HUES48 (cell line): Measurements from ENCODE around the gene RPS27L.

ENCODE experiments used
- H3K27ac ChIP-seq: one replicate; pipeline ENCODE4 v1.7.0; 2013; ENCODE audit warnings: low read depth, low read length, inconsistent platforms
- H3K27me3 ChIP-seq: 2 replicates; pipeline ENCODE4 v1.6.1; 2013; ENCODE audit warnings: mild to moderate bottlenecking, low read length; ENCODE audit not compliant: control insufficient read depth, insufficient read depth
- H3K36me3 ChIP-seq: 2 replicates; pipeline ENCODE4 v1.6.1; 2013; ENCODE audit warnings: low read length; ENCODE audit not compliant: control insufficient read depth, insufficient read depth
- H3K4me1 ChIP-seq: 2 replicates; pipeline ENCODE4 v1.6.1; 2013; ENCODE audit warnings: mild to moderate bottlenecking, low read length; ENCODE audit not compliant: control insufficient read depth, insufficient read depth
- H3K4me3 ChIP-seq: 2 replicates; pipeline ENCODE4 v1.5.1; 2013; ENCODE audit warnings: mild to moderate bottlenecking, low read depth, low read length
- H3K9ac ChIP-seq: 2 replicates; pipeline ENCODE4 v1.6.1; 2013; ENCODE audit warnings: mild to moderate bottlenecking, low read depth, low read length, moderate library complexity
- H3K9me3 ChIP-seq: 2 replicates; pipeline ENCODE4 v1.6.1; 2013; ENCODE audit warnings: low read length; ENCODE audit not compliant: control insufficient read depth, insufficient read depth

RPS27L gene

GRCh38 chr15:63135281-63135680 is 22.0 kb downstream of the RPS27L start:
- no peaks in the 10 kb centered on the region for H3K27me3 ChIP-seq
- H3K9ac ChIP-seq: no peak overlapping the region
- H3K9me3 ChIP-seq: no peaks in the 10 kb centered on the region
- no peaks in the 10 kb centered on the region for H3K4me1 ChIP-seq
- no peak overlapping the region for H3K4me3 ChIP-seq
- H3K27ac ChIP-seq: no peak overlapping the region
- H3K36me3 ChIP-seq: no peaks in the 10 kb centered on the region

- Histone ChIP-seq H3K36me3 (peaks cover 6% of the 10 kb centered on the region), H3K27ac (no peak overlapping the region), H3K9ac (no peak overlapping the region), H3K9me3 (no peaks in the 10 kb centered on the region), H3K27me3 (no peaks in the 10 kb centered on the region), H3K4me3 (no peak overlapping the region), H3K4me1 (no peaks in the 10 kb centered on the region)
Observed at GRCh38 chr15:63134245-63134985, 22.9 kb downstream of the RPS27L start.

- Histone ChIP-seq H3K27ac (no peak overlapping the region), H3K36me3 (peaks cover 11% of the 10 kb centered on the region), H3K9me3 (no peaks in the 10 kb centered on the region), H3K4me3 (no peak overlapping the region), H3K27me3 (no peaks in the 10 kb centered on the region), H3K4me1 (no peaks in the 10 kb centered on the region), H3K9ac (no peak overlapping the region)
Observed at GRCh38 chr15:63133786-63134185, 23.5 kb downstream of the RPS27L start.

GRCh38 chr15:63126726-63127125 is 30.6 kb downstream of the RPS27L start:
- Histone ChIP-seq H3K9me3 (no peaks in the 10 kb centered on the region), H3K4me3 (no peak overlapping the region), H3K27ac (no peak overlapping the region), H3K36me3 (peaks cover 26% of the 10 kb centered on the region), H3K9ac (no peak overlapping the region), H3K4me1 (no peaks in the 10 kb centered on the region), H3K27me3 (no peaks in the 10 kb centered on the region)

- H3K9me3 ChIP-seq: no peaks in the 10 kb centered on the region
- no peak overlapping the region for H3K9ac ChIP-seq
- no peaks in the 10 kb centered on the region for H3K27me3 ChIP-seq
- H3K4me3 ChIP-seq: no peak overlapping the region
- no peak overlapping the region for H3K27ac ChIP-seq
- H3K4me1 ChIP-seq: peaks cover 3% of the 10 kb centered on the region; the same call in 1 of the 2 replicates
- H3K36me3 ChIP-seq: peaks cover 21% of the 10 kb centered on the region
Observed at GRCh38 chr15:63124506-63124905, 32.8 kb downstream of the RPS27L start.

- H3K9ac ChIP-seq: no peak overlapping the region
- H3K4me1 ChIP-seq: peaks cover 3% of the 10 kb centered on the region; the same call in 1 of the 2 replicates
- H3K27me3 ChIP-seq: no peaks in the 10 kb centered on the region
- peak overlapping the region; percentile 28 for H3K27ac ChIP-seq
- H3K9me3 ChIP-seq: no peaks in the 10 kb centered on the region
- peak overlapping the region; percentile 76 for H3K4me3 ChIP-seq
- peaks cover 5% of the 10 kb centered on the region; the same call in 1 of the 2 replicates for H3K36me3 ChIP-seq
Observed at GRCh38 chr15:63122002-63122875, 35.0 kb downstream of the RPS27L start.

GRCh38 chr15:63121382-63122001 is 35.8 kb downstream of the RPS27L start, which contains the start of gene LACTB:
Gene LACTB (plus strand): TSS chr15:63121861. CDS start chr15:63121872, 11 bp downstream.
- Histone ChIP-seq H3K4me3 (peak within 1 kb of the TSS; percentile 76), H3K9me3 (no peaks in the 10 kb centered on the region), H3K27me3 (no peaks in the 10 kb centered on the region), H3K36me3 (0 out of 2 replicates have a peak, but pooled peaks cover under 1% of the 10 kb centered on the region), H3K4me1 (peaks cover 3% of the 10 kb centered on the region; the same call in 1 of the 2 replicates), H3K9ac (0 out of 2 replicates have a peak within 1 kb of the TSS, but pooled peaks have one; percentile 22), H3K27ac (peak within 1 kb of the TSS; percentile 32)

GRCh38 chr15:63118854-63119253 is 38.4 kb downstream of the RPS27L start:
- no peak overlapping the region for H3K27ac ChIP-seq
- peaks cover 3% of the 10 kb centered on the region; the same call in 1 of the 2 replicates for H3K4me1 ChIP-seq
- H3K27me3 ChIP-seq: no peaks in the 10 kb centered on the region
- H3K4me3 ChIP-seq: no peak overlapping the region
- no peaks in the 10 kb centered on the region for H3K9me3 ChIP-seq
- no peaks in the 10 kb centered on the region for H3K36me3 ChIP-seq
- no peak overlapping the region for H3K9ac ChIP-seq

- no peak overlapping the region for H3K9ac ChIP-seq
- H3K4me1 ChIP-seq: no peaks in the 10 kb centered on the region
- no peaks in the 10 kb centered on the region for H3K9me3 ChIP-seq
- no peak overlapping the region for H3K4me3 ChIP-seq
- H3K27me3 ChIP-seq: no peaks in the 10 kb centered on the region
- no peaks in the 10 kb centered on the region for H3K36me3 ChIP-seq
- no peak overlapping the region for H3K27ac ChIP-seq
Observed at GRCh38 chr15:63114465-63114864, 42.8 kb downstream of the RPS27L start.

GRCh38 chr15:63112871-63113270 is 44.4 kb downstream of the RPS27L start:
- Histone ChIP-seq H3K9me3 (no peaks in the 10 kb centered on the region), H3K36me3 (no peaks in the 10 kb centered on the region), H3K27me3 (no peaks in the 10 kb centered on the region), H3K27ac (no peak overlapping the region), H3K9ac (no peak overlapping the region), H3K4me3 (no peak overlapping the region), H3K4me1 (no peaks in the 10 kb centered on the region)
